ENCODE measurements around the gene ZBTB21.
"Not testable (repeated sequence)": the region's sequence is repeated elsewhere in the genome, so short reads cannot be mapped to it uniquely, and the experiment has no call there.

Gene ZBTB21

GRCh38 chr21:42019101-42019605, 9.0 kb upstream of the ZBTB21 start:
- DNase-seq (ENCODE audit: low spot score) = no peak

- no peak for DNase-seq (ENCODE audit: low spot score)
These were observed 6.9 kb upstream of the ZBTB21 start for GRCh38 chr21:42017022-42017421.

DNA sequence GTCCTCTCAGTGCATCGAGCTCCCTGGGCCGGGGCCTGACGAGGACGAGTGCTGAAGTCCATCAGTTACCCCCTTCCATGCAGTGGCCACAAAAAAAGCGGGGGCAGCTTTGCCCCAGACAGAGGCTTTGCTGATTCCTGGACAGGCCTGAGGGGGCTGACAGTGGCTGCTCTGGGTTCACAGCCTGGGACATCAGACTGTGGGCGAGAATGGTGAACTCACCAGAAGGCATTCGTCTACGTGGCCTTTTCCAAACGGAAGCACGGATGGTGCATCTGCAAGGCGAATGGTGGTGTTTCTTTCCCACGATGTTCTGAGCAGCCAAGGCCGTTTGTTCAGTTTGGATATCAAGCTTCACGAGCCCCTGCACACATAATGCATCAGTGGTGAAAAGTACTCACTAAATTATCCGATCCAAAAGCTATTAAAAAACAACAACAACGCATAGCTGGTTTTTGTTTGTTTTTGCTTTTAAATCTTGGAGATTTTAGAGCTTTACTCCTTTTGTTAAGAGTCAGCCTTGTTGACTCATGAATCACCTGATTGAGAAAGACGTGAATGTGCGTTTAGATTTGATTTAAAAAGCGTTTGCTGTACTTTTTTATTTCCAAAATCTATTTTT, 6.3 kb upstream of the ZBTB21 start:
- no peak for DNase-seq (ENCODE audit: low spot score)

- DNase-seq (ENCODE audit: low spot score) = no peak
These were observed 3.8 kb upstream of the ZBTB21 start for GRCh38 chr21:42013931-42014330.

DNA sequence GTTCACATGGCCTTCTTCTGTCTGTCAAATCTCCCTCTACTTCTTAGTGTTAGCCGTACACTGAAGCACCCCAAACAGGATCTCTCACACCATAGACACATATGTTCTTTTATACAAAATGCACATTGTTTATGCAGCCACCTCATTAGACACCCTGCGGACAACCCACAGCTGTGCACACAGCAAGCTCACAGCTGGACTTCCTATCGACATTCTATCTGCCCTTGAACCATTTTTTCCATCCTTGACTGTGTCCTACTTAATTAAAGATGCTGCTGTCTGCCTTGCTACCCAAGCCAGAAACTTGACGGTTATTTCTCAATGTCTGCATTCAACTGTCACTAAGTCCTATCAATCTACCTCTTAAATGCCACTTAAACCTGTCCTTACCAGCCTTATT, 3.2 kb upstream of the ZBTB21 start:
- no peak for DNase-seq (ENCODE audit: low spot score)

DNA sequence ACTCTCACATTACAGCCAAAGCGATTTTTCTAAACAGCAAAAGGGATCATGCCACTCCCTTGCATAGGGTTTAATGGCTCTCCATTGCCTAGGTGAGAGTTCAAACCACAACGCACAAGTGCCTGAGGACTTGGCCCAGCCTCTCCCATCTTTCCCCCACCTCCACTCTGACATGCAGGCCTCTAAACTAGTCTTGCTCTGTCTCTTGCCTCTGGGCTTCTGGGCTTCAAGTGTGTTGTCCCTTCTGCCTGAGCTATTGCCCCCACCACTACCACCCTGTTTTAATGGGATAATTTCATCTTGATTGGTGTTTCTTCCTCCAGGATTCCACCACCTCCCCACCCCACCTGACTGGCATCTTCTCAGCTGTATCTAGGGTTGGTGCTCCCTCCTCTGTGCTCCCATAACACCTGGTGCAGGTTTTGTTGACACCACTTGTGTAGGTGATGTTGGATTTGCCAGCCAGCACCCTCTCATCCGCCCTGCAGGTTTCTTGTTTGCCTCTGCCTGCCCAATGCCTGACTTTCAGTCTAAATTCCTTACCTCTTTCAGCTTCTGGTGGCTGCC, 2.7 kb upstream of the ZBTB21 start:
- no peak for DNase-seq (ENCODE audit: low spot score)

DNA sequence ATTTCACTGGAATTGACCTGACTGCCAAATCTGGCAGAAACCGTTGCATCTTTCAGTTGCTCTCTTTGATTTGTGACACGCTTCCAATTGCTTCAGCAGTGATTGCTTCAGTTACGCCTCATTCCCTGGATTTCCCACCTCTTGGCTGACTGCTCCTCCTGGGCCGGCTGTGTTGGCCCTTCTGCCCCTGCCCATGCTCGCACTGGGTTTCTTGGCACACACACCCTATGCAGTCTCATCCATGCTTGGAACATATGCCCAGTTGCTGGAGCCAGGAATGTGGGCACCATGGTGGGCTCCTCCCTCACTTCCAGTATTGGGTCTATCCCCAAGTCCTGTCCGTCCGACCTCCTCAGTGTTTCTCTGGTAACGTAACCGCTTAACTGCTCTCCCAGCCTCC, 2.2 kb upstream of the ZBTB21 start:
- DNase-seq (ENCODE audit: low spot score) = no peak

DNA sequence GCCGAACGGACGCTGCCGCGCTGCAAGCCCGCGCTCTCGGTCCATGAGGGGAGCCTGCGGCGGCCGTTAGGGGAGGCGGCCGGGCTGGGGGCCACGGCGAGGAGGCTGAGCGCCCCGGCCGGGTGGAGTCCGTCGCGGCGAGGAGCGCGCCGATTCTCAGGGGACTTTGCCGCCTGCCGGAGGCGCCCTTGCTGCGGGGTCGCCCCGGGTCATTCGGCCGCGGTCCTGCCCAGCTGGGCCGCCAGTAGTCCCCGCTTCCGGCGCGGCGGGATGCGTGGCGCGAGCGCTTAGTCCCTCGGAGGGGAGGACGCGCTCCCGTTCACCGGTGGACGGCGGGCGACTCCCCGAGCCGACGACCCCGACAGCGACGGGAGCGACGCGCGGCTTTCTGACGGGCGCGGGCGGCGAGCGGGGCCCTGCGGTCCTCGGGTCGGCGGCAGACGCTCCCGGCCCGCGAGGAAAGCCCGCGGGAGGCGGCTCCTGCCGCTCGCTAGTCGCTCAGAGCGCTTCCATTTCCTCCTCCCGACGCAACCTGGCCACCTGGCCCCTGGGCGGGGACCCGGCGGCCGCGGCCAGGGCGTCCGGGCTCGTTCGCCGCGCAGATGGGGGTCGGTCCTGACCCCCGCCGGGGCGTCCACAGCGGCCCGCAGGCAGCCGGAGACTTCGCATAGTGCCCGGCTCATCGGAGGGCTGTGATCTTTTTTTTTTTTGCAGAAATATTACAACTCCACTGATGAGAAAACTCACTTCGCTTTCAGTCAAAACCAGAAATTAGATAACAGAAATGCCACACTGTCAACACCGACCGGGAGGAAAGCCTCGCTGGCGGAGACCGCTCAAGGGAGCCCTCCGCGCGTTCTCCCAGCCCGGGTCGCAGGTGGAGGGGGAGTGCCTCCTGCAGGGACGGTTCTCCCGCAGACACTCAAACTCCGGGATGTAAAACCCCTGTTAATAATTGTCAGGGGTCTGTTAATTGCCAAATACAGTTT, 641 bp upstream of the ZBTB21 start:
- no peak for DNase-seq (ENCODE audit: low spot score)

- peak; percentile 33 for DNase-seq (ENCODE audit: low spot score)
These were observed 936 bp downstream of the ZBTB21 start for GRCh38 chr21:42009018-42009830.

- no peak for DNase-seq (ENCODE audit: low spot score)
These were observed 2.7 kb downstream of the ZBTB21 start for GRCh38 chr21:42007356-42007940.

DNA sequence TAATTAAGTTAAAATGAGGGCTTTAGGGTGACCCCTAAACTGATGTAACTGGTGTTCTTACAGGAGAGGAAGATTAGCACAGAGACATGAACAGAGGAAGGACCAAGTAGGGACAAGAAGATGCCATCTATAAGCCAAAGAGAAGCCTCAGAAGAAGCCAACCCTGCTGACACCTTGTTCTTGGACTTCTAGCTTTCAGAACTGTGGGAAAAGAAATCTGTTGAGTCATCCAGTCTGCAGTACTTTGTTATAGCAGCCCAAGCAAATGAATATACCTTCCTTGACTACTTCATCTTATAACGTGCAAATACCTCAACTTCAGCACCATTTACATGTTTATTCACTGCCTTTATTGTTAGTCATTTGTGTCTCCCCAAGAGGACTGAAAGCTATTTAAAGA, 3.4 kb downstream of the ZBTB21 start:
- DNase-seq (ENCODE audit: low spot score) = no peak

DNA sequence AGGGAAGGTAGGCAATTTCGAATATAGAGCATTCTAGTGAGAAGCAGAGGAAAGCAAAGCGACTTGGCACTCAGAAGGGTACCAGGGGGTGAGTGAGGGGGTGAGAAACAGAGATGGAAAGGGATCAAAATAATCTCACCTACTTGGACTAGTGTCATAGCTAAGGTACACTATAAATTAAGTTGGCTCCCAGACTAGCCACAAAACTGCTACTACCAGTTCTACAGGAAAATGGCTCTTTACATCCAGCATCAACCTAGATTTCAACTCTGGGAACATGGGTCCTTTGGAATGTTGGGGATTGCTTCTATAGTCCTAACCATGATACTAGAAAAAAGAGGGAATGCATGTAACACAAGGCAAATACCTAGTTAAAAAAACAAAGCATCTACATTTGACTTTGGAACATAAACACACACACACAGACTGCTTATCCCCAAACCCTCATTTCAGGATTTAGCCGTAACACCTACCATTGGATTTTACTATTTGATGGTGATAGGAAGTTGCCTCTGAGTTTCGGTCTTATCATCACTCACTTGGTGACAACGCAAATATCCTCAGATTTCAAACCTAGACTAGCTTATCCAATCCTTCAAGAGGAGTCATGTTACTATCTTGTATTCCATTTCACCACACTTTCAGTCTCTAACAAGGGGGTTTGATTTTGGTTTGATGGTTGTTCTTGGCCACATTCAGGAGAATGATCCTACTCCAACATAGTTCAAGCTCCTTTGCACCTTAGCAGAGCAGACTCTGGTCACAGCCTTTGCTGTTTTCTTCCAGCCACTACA, 5.6 kb downstream of the ZBTB21 start:
- DNase-seq (ENCODE audit: low spot score) = no peak

DNA sequence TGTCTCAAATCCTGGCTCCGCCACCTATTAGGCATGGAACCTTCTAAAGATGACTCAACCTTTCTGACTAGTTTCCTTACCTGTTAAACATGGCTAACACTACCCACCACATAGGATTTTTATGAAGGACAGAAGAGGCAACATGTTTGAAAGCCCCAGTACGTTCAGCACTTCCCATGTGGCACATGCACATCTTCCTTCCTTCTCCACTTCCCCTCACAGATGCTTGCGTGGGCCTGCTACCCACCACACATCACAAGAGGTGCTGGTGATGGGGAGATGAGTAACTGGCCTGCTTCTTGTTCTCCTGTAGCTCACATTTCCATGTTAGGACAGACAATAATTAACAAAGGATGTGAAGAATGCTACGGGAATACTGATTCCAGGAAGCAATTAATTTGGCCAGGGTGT, 7.1 kb downstream of the ZBTB21 start:
- DNase-seq (ENCODE audit: low spot score) = no peak

DNA sequence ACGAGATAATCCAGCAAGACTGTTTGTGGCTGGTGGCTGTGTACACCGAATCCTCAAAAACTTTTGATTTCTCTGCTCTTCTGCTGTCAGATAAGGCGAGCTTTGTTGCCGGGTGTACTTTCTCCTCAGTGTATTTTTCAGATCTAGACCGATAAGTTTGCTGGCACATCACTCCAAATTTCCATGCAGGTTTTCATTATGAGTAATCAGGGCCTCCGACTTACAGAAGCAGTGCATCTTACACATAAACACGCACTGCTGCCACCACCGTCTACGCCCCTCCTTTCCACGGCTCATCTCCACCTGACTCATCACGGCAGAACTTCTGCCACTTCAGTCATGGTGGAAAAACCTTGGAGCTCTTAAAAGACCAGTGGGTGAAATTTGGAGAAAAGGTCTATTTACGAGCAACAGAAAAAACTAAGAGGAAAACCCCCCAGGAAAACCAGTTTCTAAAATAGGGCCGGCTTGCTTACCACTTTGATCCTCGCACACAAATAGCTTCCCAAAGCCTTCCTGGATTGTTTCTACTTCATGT, 7.7 kb downstream of the ZBTB21 start:
- DNase-seq (ENCODE audit: low spot score) = no peak

GRCh38 chr21:42001781-42002180, 8.4 kb downstream of the ZBTB21 start:
- DNase-seq (ENCODE audit: low spot score) = no peak

GRCh38 chr21:42000908-42001307, 9.3 kb downstream of the ZBTB21 start:
- no peak for DNase-seq (ENCODE audit: low spot score)

GRCh38 chr21:41997657-41998056, 12.5 kb downstream of the ZBTB21 start:
- DNase-seq (ENCODE audit: low spot score) = no peak

GRCh38 chr21:41995577-41995976, 14.6 kb downstream of the ZBTB21 start:
- no peak for DNase-seq (ENCODE audit: low spot score)

DNA sequence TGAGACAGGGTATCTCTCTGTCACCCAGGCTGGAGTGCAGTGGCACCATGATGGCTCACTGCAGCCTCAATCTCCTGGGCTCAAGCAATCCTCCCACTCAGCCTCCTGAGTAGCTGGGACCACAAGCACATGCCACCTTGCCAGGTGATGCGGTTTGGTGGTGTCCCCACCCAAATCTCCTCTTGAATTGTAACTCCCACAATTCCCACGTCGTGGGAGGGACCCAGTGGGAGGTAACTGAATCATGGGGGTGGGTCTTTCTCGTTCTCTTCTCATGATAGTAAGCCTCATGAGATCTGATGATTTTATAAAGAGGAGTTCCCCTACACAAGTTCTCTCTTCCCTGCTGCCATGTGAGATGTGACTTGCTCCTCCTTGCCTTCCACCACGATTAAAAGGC, 15.5 kb downstream of the ZBTB21 start:
- not testable (repeated sequence) for DNase-seq (ENCODE audit: low spot score)

DNA sequence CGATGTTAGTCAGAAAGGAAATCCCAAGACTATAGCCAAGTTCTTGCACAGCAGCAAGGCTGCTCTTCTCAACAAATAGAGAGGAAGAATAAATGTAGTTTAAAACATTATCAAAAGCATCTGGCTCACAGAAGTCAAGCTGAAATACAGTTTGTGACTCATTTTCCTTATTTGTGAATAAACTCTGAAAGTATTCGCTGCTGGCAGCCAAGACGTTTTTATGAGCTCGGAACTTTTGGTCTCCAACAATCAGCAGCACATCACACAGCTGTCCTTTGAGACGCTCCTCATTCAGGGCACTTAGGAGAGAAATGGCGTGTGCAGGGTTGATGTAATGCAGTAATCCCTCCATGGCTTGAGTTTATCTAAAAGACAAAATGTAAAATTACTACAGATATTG, 16.4 kb downstream of the ZBTB21 start:
- DNase-seq (ENCODE audit: low spot score) = no peak

Measured in pons (tissue), 1 donor.